Psoas muscle (tissue), 8 donors: Measurements from ENCODE around the gene MAPK4. TPM values are rescaled to one million over a fixed set of nuclear protein-coding genes. Genes with fewer than 3 reads are reported as not detected.

ENCODE experiments used
- ATAC-seq, 4 donors: fragments of 200-7000 bp; cut with Tn5 transposase; one replicate each; pipeline ENCODE4 v1.9.1; 2020; ENCODE audit warnings: moderate library complexity in 3 of 4, mild to moderate bottlenecking in 2 of 4
- DNase-seq, 2 donors: peaks; one replicate each; pipeline ENCODE4 v3.0.0-alpha.2; 2020
- H3K27ac ChIP-seq: fragments of 200-600 bp; one replicate; pipeline ENCODE4 v1.8.0; 2022
- H3K27me3 ChIP-seq, 3 donors: fragments of 200-600 bp in 1 of 3; one replicate each; pipeline versions ENCODE4 v1.6.1 to v1.8.0; 2013 to 2022; ENCODE audit warnings: low read length in 2 of 3, mild to moderate bottlenecking in 2 of 3, moderate library complexity in 1 of 3; ENCODE audit not compliant: insufficient read depth in 3 of 3
- H3K36me3 ChIP-seq, 2 donors: fragments of 200-600 bp in 1 of 2; one replicate each; pipeline versions ENCODE4 v1.6.1 to v1.8.0; 2013 to 2022; ENCODE audit warnings: low read depth in 1 of 2, mild to moderate bottlenecking in 1 of 2, moderate library complexity in 1 of 2; ENCODE audit not compliant: insufficient read depth in 1 of 2
- H3K4me1 ChIP-seq: fragments of 200-600 bp; one replicate; pipeline ENCODE4 v1.8.0; 2022
- H3K4me3 ChIP-seq: fragments of 200-600 bp; one replicate; pipeline ENCODE4 v1.8.0; 2022; ENCODE audit warnings: mild to moderate bottlenecking
- H3K9me3 ChIP-seq: fragments of 200-600 bp; one replicate; pipeline ENCODE4 v1.8.0; 2022
- WGBS, 3 donors: extraction: QIAGEN DNeasy Blood & Tissue Kit; methylation state at CpG; one replicate each; pipeline versions ENCODE4 v1.1.6 to v1.1.7; 2013; 5-methylcytosine and 5-hydroxymethylcytosine counted together
- intact Hi-C, 2 donors: fragments of 100-400 bp; cut with DNase I; formaldehyde crosslinking; loops; one replicate each; pipeline versions ENCODE4 v1.11.0 to v1.14.2; 2022
- polyA plus RNA-seq, 3 donors: library from polyadenylated mRNA; stranded (reverse); fragments of 200-250 nt; gene quantifications; one replicate each; pipeline ENCODE4 v1.2.3, GENCODE V29; 2013
- total RNA-seq, 4 donors: library from RNA; stranded (reverse); fragmentation: NEBNext Ultra II Directional in 2 of 4; extraction: Animal tissue kit (Norgen Biotek cat#: 25700) in 2 of 4; gene quantifications; one replicate each; pipeline versions ENCODE4 v1.2.1 to v1.2.4, GENCODE V29; 2021 to 2023
- TF ChIP-seq, protein P1 (sequence below): fragments of 200-600 bp; IDR thresholded peaks from one replicate; pipeline ENCODE4 v1.8.0; 2022; ENCODE audit warnings: antibody characterized with exemption
- donor health status: healthy with polysubstance abuse.
- donor health status: DM: no; HTN: no; CAD: no; lungs with moderate emphysema.
- donor health status: Bipolar disorder and iron deficiency.
- donor health status: healthy.
- donor health status: DM: yes; HTN: yes; CAD: no.
- donor health status: DM: no; HTN: no; CAD: no.
- donor health status: DM: no; HTN: no; CAD: no.
- donor health status: DM: yes; HTN: yes; CAD: no.

MAPK4 gene
- total and polyA plus RNA-seq, 7 donors, result 0.36 to 1.8 (median 0.68) TPM

DNA sequence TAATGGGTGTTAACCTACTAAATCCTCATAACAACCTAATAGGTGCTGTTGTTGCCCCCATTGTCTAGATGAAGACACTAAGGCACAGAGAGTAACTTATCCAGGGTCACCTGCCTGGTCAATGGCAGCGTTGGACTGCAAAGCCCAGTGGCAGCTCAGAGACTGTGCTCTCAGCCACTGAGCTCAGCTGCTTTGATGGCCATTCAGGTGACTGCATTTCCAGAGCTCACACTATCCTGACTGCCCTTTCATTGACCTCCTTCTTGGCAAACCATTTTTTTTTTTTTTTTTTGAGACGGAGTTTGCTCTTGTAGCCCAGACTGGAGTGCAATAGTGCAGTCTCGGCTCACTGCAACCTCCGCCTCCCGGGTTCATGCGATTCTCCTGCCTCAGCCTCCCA, 115.2 kb downstream of the MAPK4 start:
- no peak for ATAC-seq
- Histone ChIP-seq H3K27ac (no peak overlapping the region), H3K9me3 (no peaks in the 10 kb centered on the region), H3K4me3 (no peak overlapping the region), H3K27me3 (no peaks in the 10 kb centered on the region), H3K4me1 (no peaks in the 10 kb centered on the region), H3K36me3 (no peaks in the 10 kb centered on the region)
- intact Hi-C loops, result no loop called here
- 85 to 86% (median 86%) methylated on average over 6 of the region's 6 CpGs for WGBS, 3 donors
- DNase-seq, result no peak
- TF ChIP-seq, protein P1, sequence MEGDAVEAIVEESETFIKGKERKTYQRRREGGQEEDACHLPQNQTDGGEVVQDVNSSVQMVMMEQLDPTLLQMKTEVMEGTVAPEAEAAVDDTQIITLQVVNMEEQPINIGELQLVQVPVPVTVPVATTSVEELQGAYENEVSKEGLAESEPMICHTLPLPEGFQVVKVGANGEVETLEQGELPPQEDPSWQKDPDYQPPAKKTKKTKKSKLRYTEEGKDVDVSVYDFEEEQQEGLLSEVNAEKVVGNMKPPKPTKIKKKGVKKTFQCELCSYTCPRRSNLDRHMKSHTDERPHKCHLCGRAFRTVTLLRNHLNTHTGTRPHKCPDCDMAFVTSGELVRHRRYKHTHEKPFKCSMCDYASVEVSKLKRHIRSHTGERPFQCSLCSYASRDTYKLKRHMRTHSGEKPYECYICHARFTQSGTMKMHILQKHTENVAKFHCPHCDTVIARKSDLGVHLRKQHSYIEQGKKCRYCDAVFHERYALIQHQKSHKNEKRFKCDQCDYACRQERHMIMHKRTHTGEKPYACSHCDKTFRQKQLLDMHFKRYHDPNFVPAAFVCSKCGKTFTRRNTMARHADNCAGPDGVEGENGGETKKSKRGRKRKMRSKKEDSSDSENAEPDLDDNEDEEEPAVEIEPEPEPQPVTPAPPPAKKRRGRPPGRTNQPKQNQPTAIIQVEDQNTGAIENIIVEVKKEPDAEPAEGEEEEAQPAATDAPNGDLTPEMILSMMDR, result no peak

DNA sequence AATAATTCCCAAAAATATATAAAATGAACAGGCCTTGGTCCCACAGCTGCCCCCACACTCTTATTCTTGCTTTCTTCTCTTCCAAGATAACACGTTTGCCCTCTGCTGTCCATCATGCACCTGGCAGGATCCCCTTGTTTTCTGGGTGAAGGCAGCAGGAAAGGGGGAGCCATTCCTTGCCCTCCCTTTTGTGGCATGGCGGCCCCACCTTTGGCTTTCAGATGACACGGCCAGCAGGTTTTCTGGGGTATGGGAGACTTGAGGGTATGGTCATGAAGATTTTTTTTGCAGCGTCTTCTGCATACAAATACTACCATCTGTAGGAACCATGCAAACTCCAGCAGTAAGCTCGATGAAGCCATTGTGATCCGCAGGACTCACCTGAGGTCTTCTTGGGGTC, 118.8 kb downstream of the MAPK4 start:
- intact Hi-C loops, result no loop called here
- 94 to 99% (median 96%) methylated on average over 6 of the region's 6 CpGs for WGBS, 3 donors
- Histone ChIP-seq H3K27me3 (no peaks in the 10 kb centered on the region), H3K27ac (no peak overlapping the region), H3K36me3 (no peaks in the 10 kb centered on the region), H3K4me1 (no peaks in the 10 kb centered on the region), H3K9me3 (no peaks in the 10 kb centered on the region), H3K4me3 (no peak overlapping the region)
- ATAC-seq, result no peak
- DNase-seq, result no peak
- TF ChIP-seq, protein P1, result no peak

DNA sequence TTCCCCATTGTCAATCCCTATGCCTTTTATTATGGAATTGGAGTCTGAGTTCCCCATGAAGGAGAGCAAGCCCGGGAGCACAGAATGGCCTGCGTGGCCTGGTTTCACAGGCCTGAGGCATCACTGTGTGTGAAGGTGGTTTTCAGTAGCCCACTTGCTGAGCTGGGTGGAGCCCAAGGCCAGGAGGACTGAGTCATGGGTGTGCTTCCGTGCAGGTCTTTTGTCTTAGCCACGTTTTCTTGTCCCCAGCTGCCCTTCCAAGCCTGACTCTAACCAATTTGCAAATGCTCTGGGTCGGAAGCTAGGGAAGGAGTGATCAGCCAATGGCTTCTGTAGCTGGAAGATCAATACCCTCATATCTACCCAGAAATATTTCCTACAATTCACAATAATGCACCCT, 119.2 kb downstream of the MAPK4 start:
- 87 to 90% (median 89%) methylated on average over 5 of the region's 5 CpGs for WGBS, 3 donors
- no peaks in the 10 kb centered on the region for H3K4me1 ChIP-seq
- H3K9me3 ChIP-seq, result no peaks in the 10 kb centered on the region
- no peaks in the 10 kb centered on the region for H3K36me3 ChIP-seq
- TF ChIP-seq, protein P1, result no peak
- no peaks in the 10 kb centered on the region for H3K27me3 ChIP-seq
- ATAC-seq (no peak), DNase-seq (no peak)
- H3K27ac ChIP-seq, result no peak overlapping the region
- intact Hi-C loops, result no loop called here
- H3K4me3 ChIP-seq, result no peak overlapping the region

DNA sequence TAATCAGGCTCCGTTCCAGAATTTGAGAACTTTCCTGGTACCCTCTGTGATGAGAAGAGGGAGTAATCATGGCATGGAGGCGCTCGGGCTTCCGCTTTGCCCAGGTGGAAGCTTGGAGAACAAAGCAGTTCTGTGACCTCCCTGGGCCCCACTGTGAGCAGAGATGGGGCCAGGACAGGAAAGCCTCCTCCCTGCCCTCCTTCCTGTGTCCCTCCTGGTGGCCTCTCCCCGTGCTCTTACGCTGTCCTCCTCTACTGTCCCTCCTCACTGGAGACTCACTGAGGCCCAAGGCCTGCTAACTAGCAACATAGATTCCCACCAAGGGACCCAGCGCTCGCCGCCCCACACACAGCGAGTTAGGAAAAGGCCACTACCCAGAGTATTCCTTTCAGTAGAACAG, 119.8 kb downstream of the MAPK4 start:
- Histone ChIP-seq H3K4me3 (no peak overlapping the region), H3K4me1 (no peaks in the 10 kb centered on the region), H3K27ac (no peak overlapping the region), H3K27me3 (no peaks in the 10 kb centered on the region), H3K36me3 (no peaks in the 10 kb centered on the region), H3K9me3 (no peaks in the 10 kb centered on the region)
- TF ChIP-seq, protein P1, result no peak
- intact Hi-C loops, result no loop called here
- DNase-seq (no peak), ATAC-seq (no peak)
- WGBS, 3 donors, result 87 to 95% (median 94%) methylated on average over 10 of the region's 10 CpGs

DNA sequence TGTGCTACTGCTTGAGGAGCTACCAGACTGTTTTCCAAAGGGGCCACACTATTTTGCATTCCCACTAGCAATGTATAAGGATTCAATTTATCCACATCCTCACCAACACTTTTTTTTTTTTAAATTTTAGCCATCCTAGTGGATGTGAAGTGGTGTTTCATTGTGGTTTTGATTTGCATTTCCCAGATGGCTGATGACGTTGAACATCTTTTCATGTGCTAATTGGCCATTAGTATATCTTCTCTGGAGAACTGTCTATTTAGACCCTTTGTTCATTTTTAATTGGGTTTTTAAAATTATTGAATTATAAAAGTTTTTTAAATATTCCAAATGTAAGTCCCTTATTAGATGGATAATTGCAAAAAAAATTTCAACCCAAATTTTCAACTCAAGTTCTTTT, 121.1 kb downstream of the MAPK4 start:
- TF ChIP-seq, protein P1, result no peak
- H3K4me1 ChIP-seq, result no peaks in the 10 kb centered on the region
- WGBS, 3 donors, result 85 to 88% (median 85%) methylated on average over 1 of the region's 1 CpG
- no peak overlapping the region for H3K4me3 ChIP-seq
- H3K36me3 ChIP-seq, result no peaks in the 10 kb centered on the region
- H3K9me3 ChIP-seq, result no peaks in the 10 kb centered on the region
- no peak overlapping the region for H3K27ac ChIP-seq
- H3K27me3 ChIP-seq, result no peaks in the 10 kb centered on the region
- no peak for ATAC-seq
- intact Hi-C loops, result no loop called here
- DNase-seq, result no peak
